Measurements from ENCODE around the gene TTC7B.

Gene TTC7B

DNA sequence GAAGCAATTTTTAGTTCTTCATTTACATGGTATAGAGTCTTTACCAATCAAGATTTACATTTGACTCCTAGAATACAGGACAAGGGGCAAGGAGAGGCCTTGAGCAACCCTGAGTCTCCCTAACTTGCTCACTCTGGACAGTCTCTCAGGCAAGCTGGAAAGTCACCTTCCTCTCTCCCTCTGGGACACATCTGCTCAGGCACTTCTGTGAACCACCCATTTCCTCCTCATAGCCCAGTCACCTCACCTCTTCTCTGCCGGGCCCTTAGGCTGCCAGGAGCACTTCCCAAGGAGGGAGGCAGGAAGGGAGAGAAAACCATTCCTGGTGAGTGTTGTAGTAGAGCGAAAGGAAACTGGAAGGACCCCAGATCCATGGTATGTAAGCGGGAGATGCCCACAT lies 202.8 kb downstream of the TTC7B start:
- H3K4ac ChIP-seq (ENCODE audit: low read depth, low read length): no peak overlapping the region
- H3K9me3 ChIP-seq (ENCODE audit: insufficient read depth, low read depth, low read length): peaks cover 2% of the 10 kb centered on the region
- no CpG with 5 or more reads among the region's 3 CpGs for WGBS (ENCODE audit: extremely low coverage, insufficient coverage, insufficient read length)
- DNase-seq: no peak
- no peak overlapping the region for H4K12ac ChIP-seq (ENCODE audit: low read depth, low read length)
- no peak overlapping the region for H3K9ac ChIP-seq (ENCODE audit: low read length)
- no peak overlapping the region for H3K18ac ChIP-seq (ENCODE audit: low read length)
- no peak overlapping the region for H3K4me2 ChIP-seq (ENCODE audit: low read length)
- H3K27ac ChIP-seq (ENCODE audit: low read depth, low read length): no peak overlapping the region
- H2AK5ac ChIP-seq (ENCODE audit: low read length): no peak overlapping the region
- no peaks in the 10 kb centered on the region for H3K79me2 ChIP-seq (ENCODE audit: control insufficient read depth, insufficient read depth, low read length, poor library complexity)
- H3K79me1 ChIP-seq (ENCODE audit: low read length): peaks cover 3% of the 10 kb centered on the region
- H2BK120ac ChIP-seq (ENCODE audit: insufficient read depth, low read length, poor library complexity): no peak overlapping the region
- no peak overlapping the region for H3K4me3 ChIP-seq (ENCODE audit: low read depth, low read length)
- H3K36me3 ChIP-seq (ENCODE audit: control insufficient read depth in 1 of 2, insufficient read depth in 2 of 2, low read length in 2 of 2): peaks cover 10 to 11% of the 10 kb centered on the region in 2 experiments
- no peak overlapping the region for H2BK5ac ChIP-seq (ENCODE audit: low read depth, low read length, poor library complexity)
- no peak overlapping the region for H3K14ac ChIP-seq (ENCODE audit: low read length)
- no peaks in the 10 kb centered on the region for H3K27me3 ChIP-seq (ENCODE audit: insufficient read depth, low read length)
- H2BK12ac ChIP-seq (ENCODE audit: low read length): no peak overlapping the region
- H4K91ac ChIP-seq (ENCODE audit: low read depth, low read length): no peak overlapping the region
- H3K4me1 ChIP-seq (ENCODE audit: control insufficient read depth in 1 of 2, insufficient read depth in 2 of 2, low read length in 2 of 2): peaks cover 3 to 18% of the 10 kb centered on the region in 2 experiments
- no peak overlapping the region for H4K8ac ChIP-seq (ENCODE audit: low read depth, low read length)
- no peak overlapping the region for H3K23ac ChIP-seq (ENCODE audit: low read length)
- H2AFZ ChIP-seq (ENCODE audit: insufficient read depth, low read length, poor library complexity): no peak overlapping the region

DNA sequence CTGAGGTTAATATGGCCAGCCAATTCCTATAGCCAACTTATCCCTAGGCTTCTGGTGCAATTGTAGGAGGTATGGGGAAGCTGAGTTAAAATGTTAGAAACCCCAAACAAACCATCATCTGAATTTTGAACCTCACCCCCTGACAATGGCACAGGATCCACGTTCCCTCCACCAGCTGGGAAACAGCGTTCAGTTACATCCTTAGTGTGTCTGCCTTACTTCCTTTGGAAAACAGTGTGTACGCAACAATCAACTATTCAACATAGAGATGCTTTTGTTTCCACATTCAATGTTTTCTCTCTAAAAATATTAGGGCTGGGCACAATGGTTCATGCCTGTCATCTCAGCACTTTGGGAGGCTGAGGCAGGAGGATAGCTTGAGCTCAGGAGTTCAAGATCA lies 203.4 kb downstream of the TTC7B start:
- no peak overlapping the region for H4K91ac ChIP-seq (ENCODE audit: low read depth, low read length)
- H3K4me3 ChIP-seq (ENCODE audit: low read depth, low read length): no peak overlapping the region

DNA sequence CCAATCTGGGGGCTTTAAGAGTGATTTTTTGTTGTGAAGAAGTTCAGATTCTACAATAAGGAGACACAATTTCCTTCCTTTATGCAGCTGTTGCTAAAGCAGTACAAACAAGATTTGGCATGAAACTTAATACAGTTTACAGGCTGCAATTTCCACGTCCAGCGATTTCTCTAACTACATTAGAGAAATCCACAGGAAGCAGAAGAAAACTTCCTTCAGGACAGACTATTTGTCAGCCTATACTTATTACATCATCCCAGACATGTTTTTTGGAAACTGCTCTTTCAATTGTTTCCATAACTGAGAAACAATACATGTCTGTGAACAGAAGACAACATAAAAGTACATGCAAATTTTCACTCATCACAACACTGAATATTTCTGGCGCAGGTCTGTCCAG lies 204.3 kb downstream of the TTC7B start:
- Histone ChIP-seq H3K27me3 (ENCODE audit: insufficient read depth, low read length) (no peaks in the 10 kb centered on the region), H4K91ac (ENCODE audit: low read depth, low read length) (no peak overlapping the region), H4K12ac (ENCODE audit: low read depth, low read length) (no peak overlapping the region), H3K4me2 (ENCODE audit: low read length) (no peak overlapping the region), H3K4me3 (ENCODE audit: low read depth, low read length) (no peak overlapping the region), H3K9ac (ENCODE audit: low read length) (no peak overlapping the region), H2BK12ac (ENCODE audit: low read length) (no peak overlapping the region), H3K14ac (ENCODE audit: low read length) (no peak overlapping the region), H2BK120ac (ENCODE audit: insufficient read depth, low read length, poor library complexity) (no peak overlapping the region), H2BK5ac (ENCODE audit: low read depth, low read length, poor library complexity) (no peak overlapping the region), H4K8ac (ENCODE audit: low read depth, low read length) (no peak overlapping the region), H3K27ac (ENCODE audit: low read depth, low read length) (no peak overlapping the region), H3K36me3 (ENCODE audit: control insufficient read depth in 1 of 2, insufficient read depth in 2 of 2, low read length in 2 of 2) (peaks cover 11% of the 10 kb centered on the region in 2 experiments), H2AK5ac (ENCODE audit: low read length) (no peak overlapping the region), H3K4me1 (ENCODE audit: control insufficient read depth in 1 of 2, insufficient read depth in 2 of 2, low read length in 2 of 2) (peaks cover 3 to 15% of the 10 kb centered on the region in 2 experiments), H2AFZ (ENCODE audit: insufficient read depth, low read length, poor library complexity) (no peak overlapping the region), H3K79me2 (ENCODE audit: control insufficient read depth, insufficient read depth, low read length, poor library complexity) (no peaks in the 10 kb centered on the region), H3K18ac (ENCODE audit: low read length) (no peak overlapping the region), H3K79me1 (ENCODE audit: low read length) (peaks cover 3% of the 10 kb centered on the region), H3K4ac (ENCODE audit: low read depth, low read length) (no peak overlapping the region), H3K23ac (ENCODE audit: low read length) (no peak overlapping the region), H3K9me3 (ENCODE audit: insufficient read depth, low read depth, low read length) (peaks cover 2% of the 10 kb centered on the region)
- DNase-seq: no peak
- no CpG with 5 or more reads among the region's 3 CpGs for WGBS (ENCODE audit: extremely low coverage, insufficient coverage, insufficient read length)

More for the DNA sequence above, 203.4 kb downstream of the TTC7B start:
- Histone ChIP-seq H3K79me1 (ENCODE audit: low read length) (peaks cover 3% of the 10 kb centered on the region), H3K4me2 (ENCODE audit: low read length) (no peak overlapping the region), H2AK5ac (ENCODE audit: low read length) (no peak overlapping the region), H2BK12ac (ENCODE audit: low read length) (no peak overlapping the region), H3K4me1 (ENCODE audit: control insufficient read depth in 1 of 2, insufficient read depth in 2 of 2, low read length in 2 of 2) (peaks cover 3 to 18% of the 10 kb centered on the region in 2 experiments), H3K27me3 (ENCODE audit: insufficient read depth, low read length) (no peaks in the 10 kb centered on the region), H3K23ac (ENCODE audit: low read length) (no peak overlapping the region), H2AFZ (ENCODE audit: insufficient read depth, low read length, poor library complexity) (no peak overlapping the region), H3K79me2 (ENCODE audit: control insufficient read depth, insufficient read depth, low read length, poor library complexity) (no peaks in the 10 kb centered on the region), H3K9ac (ENCODE audit: low read length) (no peak overlapping the region), H2BK120ac (ENCODE audit: insufficient read depth, low read length, poor library complexity) (no peak overlapping the region), H4K8ac (ENCODE audit: low read depth, low read length) (no peak overlapping the region), H2BK5ac (ENCODE audit: low read depth, low read length, poor library complexity) (no peak overlapping the region), H4K12ac (ENCODE audit: low read depth, low read length) (no peak overlapping the region), H3K27ac (ENCODE audit: low read depth, low read length) (no peak overlapping the region), H3K18ac (ENCODE audit: low read length) (no peak overlapping the region), H3K36me3 (ENCODE audit: control insufficient read depth in 1 of 2, insufficient read depth in 2 of 2, low read length in 2 of 2) (peaks cover 8 to 11% of the 10 kb centered on the region in 2 experiments), H3K14ac (ENCODE audit: low read length) (no peak overlapping the region), H3K4ac (ENCODE audit: low read depth, low read length) (no peak overlapping the region), H3K9me3 (ENCODE audit: insufficient read depth, low read depth, low read length) (peaks cover 2% of the 10 kb centered on the region)
- DNase-seq: no peak
- WGBS (ENCODE audit: extremely low coverage, insufficient coverage, insufficient read length): no CpG with 5 or more reads among the region's 3 CpGs

DNA sequence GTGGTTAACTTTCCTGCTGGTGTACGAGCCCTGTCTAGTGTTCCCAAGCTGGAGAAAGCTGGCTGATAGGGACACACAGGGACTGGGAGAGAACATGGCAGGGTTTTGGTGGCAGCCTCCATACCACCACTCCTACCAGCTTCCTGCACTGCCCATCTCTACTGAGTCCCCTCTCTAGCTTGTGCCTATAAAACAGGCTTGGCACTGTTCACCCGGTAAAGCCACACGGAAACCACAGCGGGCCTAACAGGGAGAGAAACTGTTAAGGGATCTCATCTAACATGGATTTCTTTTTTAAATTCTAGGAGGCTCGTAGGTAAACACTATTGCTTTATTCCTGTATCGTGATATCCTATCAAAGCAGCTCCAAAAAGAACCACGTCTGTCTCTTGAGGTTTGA lies 204.7 kb downstream of the TTC7B start:
- H3K79me2 ChIP-seq (ENCODE audit: control insufficient read depth, insufficient read depth, low read length, poor library complexity): no peaks in the 10 kb centered on the region

More for the DNA sequence above, 204.7 kb downstream of the TTC7B start:
- Histone ChIP-seq H4K8ac (ENCODE audit: low read depth, low read length) (no peak overlapping the region), H4K91ac (ENCODE audit: low read depth, low read length) (no peak overlapping the region), H3K36me3 (ENCODE audit: control insufficient read depth in 1 of 2, insufficient read depth in 2 of 2, low read length in 2 of 2) (peaks cover 11% of the 10 kb centered on the region in 2 experiments), H3K4ac (ENCODE audit: low read depth, low read length) (no peak overlapping the region), H4K12ac (ENCODE audit: low read depth, low read length) (no peak overlapping the region), H2BK12ac (ENCODE audit: low read length) (no peak overlapping the region), H3K14ac (ENCODE audit: low read length) (no peak overlapping the region), H3K9me3 (ENCODE audit: insufficient read depth, low read depth, low read length) (peaks cover 2% of the 10 kb centered on the region), H3K23ac (ENCODE audit: low read length) (no peak overlapping the region), H3K27ac (ENCODE audit: low read depth, low read length) (no peak overlapping the region), H3K27me3 (ENCODE audit: insufficient read depth, low read length) (no peaks in the 10 kb centered on the region), H3K18ac (ENCODE audit: low read length) (no peak overlapping the region), H2AK5ac (ENCODE audit: low read length) (no peak overlapping the region), H3K79me1 (ENCODE audit: low read length) (peaks cover 3% of the 10 kb centered on the region), H3K4me2 (ENCODE audit: low read length) (no peak overlapping the region), H3K4me1 (ENCODE audit: control insufficient read depth in 1 of 2, insufficient read depth in 2 of 2, low read length in 2 of 2) (peaks cover 1 to 13% of the 10 kb centered on the region in 2 experiments), H2BK120ac (ENCODE audit: insufficient read depth, low read length, poor library complexity) (no peak overlapping the region), H2BK5ac (ENCODE audit: low read depth, low read length, poor library complexity) (no peak overlapping the region), H2AFZ (ENCODE audit: insufficient read depth, low read length, poor library complexity) (no peak overlapping the region), H3K9ac (ENCODE audit: low read length) (no peak overlapping the region), H3K4me3 (ENCODE audit: low read depth, low read length) (no peak overlapping the region)
- WGBS (ENCODE audit: extremely low coverage, insufficient coverage, insufficient read length): no CpG with 5 or more reads among the region's 7 CpGs
- DNase-seq: no peak

Measured in trophoblast cell (in vitro differentiated cells and primary cell).